HEK293 (cell line): ENCODE measurements around the gene PEAK3.

ENCODE experiments used
- GLIS2 ChIP-seq: fragments of 450-650 bp; formaldehyde crosslinking; IDR thresholded peaks from 2 replicates; pipeline ENCODE4 v1.5.1; 2016; ENCODE audit warnings: missing biosample characterization, missing genetic modification characterization
- OSR2 ChIP-seq: fragments of 450-650 bp; formaldehyde crosslinking; IDR thresholded peaks from 2 replicates; pipeline ENCODE4 v1.5.1; 2016; ENCODE audit warnings: missing biosample characterization, missing genetic modification characterization
- REPIN1 ChIP-seq: fragments of 450-650 bp; formaldehyde crosslinking; IDR thresholded peaks from 2 replicates; pipeline ENCODE4 v1.5.1; 2017; ENCODE audit warnings: missing biosample characterization, missing genetic modification characterization, low read depth
- SALL2 ChIP-seq: fragments of 450-650 bp; formaldehyde crosslinking; IDR thresholded peaks from 2 replicates; pipeline ENCODE4 v1.5.0; 2017; ENCODE audit warnings: missing biosample characterization, mild to moderate bottlenecking, missing genetic modification characterization, borderline replicate concordance
- ZNF114 ChIP-seq: fragments of 450-650 bp; formaldehyde crosslinking; IDR thresholded peaks from 2 replicates; pipeline ENCODE4 v1.5.0; 2017; ENCODE audit warnings: missing biosample characterization, missing genetic modification characterization
- ZNF214 ChIP-seq: fragments of 450-650 bp; formaldehyde crosslinking; IDR thresholded peaks from 2 replicates; pipeline ENCODE4 v1.5.1; 2017; ENCODE audit warnings: missing biosample characterization, mild to moderate bottlenecking, missing genetic modification characterization, borderline replicate concordance
- ZNF266 ChIP-seq: fragments of 450-650 bp; formaldehyde crosslinking; IDR thresholded peaks from 2 replicates; pipeline ENCODE4 v1.5.1; 2016; ENCODE audit warnings: missing biosample characterization, missing genetic modification characterization, low read depth
- ZNF354C ChIP-seq: fragments of 450-650 bp; formaldehyde crosslinking; IDR thresholded peaks from 2 replicates; pipeline ENCODE4 v1.5.1; 2016; ENCODE audit warnings: missing biosample characterization, missing genetic modification characterization, low read depth, borderline replicate concordance
- ZNF416 ChIP-seq: fragments of 450-650 bp; formaldehyde crosslinking; IDR thresholded peaks from 2 replicates; pipeline ENCODE4 v1.5.1; 2016; ENCODE audit warnings: missing biosample characterization, missing genetic modification characterization
- ZNF514 ChIP-seq: fragments of 450-650 bp; formaldehyde crosslinking; IDR thresholded peaks from 2 replicates; pipeline ENCODE4 v1.5.1; 2016; ENCODE audit warnings: missing biosample characterization, missing genetic modification characterization
- ZNF558 ChIP-seq: fragments of 450-650 bp; formaldehyde crosslinking; IDR thresholded peaks from 2 replicates; pipeline ENCODE4 v1.5.1; 2016; ENCODE audit warnings: missing biosample characterization, missing genetic modification characterization
- ZNF585B ChIP-seq: fragments of 450-650 bp; formaldehyde crosslinking; IDR thresholded peaks from 2 replicates; pipeline ENCODE4 v1.5.1; 2016; ENCODE audit warnings: missing biosample characterization, missing genetic modification characterization
- ZNF654 ChIP-seq: fragments of 450-650 bp; formaldehyde crosslinking; IDR thresholded peaks from 2 replicates; pipeline ENCODE4 v1.5.1; 2016; ENCODE audit warnings: low read depth, missing biosample characterization, missing genetic modification characterization
- ZNF701 ChIP-seq: fragments of 450-650 bp; formaldehyde crosslinking; IDR thresholded peaks from 2 replicates; pipeline ENCODE4 v1.5.1; 2016; ENCODE audit warnings: missing biosample characterization, missing genetic modification characterization
- ZSCAN23 ChIP-seq: fragments of 450-650 bp; formaldehyde crosslinking; IDR thresholded peaks from 2 replicates; pipeline ENCODE4 v1.5.1; 2016; ENCODE audit warnings: missing biosample characterization, missing genetic modification characterization
- ZXDB ChIP-seq: fragments of 450-650 bp; formaldehyde crosslinking; IDR thresholded peaks from 2 replicates; pipeline ENCODE4 v1.5.1; 2016; ENCODE audit warnings: missing biosample characterization, missing genetic modification characterization
- TF ChIP-seq, protein P1 (sequence below): fragments of 450-650 bp; formaldehyde crosslinking; conservative IDR thresholded peaks from 2 replicates; pipeline ENCODE4 v1.5.1; 2016; ENCODE audit warnings: low read depth, missing biosample characterization, missing genetic modification characterization
- TF ChIP-seq, protein P2 (sequence below): fragments of 450-650 bp; formaldehyde crosslinking; IDR thresholded peaks from 2 replicates; pipeline ENCODE4 v1.5.1; 2017; ENCODE audit warnings: missing biosample characterization, missing genetic modification characterization
- TF ChIP-seq, protein P3 (sequence below): fragments of 450-650 bp; formaldehyde crosslinking; IDR thresholded peaks from 2 replicates; pipeline ENCODE4 v1.5.1; 2016; ENCODE audit warnings: missing biosample characterization, missing genetic modification characterization
- TF ChIP-seq, protein P4 (sequence below): fragments of 450-650 bp; formaldehyde crosslinking; IDR thresholded peaks from 2 replicates; pipeline ENCODE4 v1.5.1; 2017; ENCODE audit warnings: missing biosample characterization, missing genetic modification characterization
- TF ChIP-seq, protein P5 (sequence below): fragments of 450-650 bp; formaldehyde crosslinking; IDR thresholded peaks from 2 replicates; pipeline ENCODE4 v1.5.1; 2017; ENCODE audit warnings: missing biosample characterization, missing genetic modification characterization
- TF ChIP-seq, protein P6 (sequence below): fragments of 450-650 bp; formaldehyde crosslinking; IDR thresholded peaks from 2 replicates; pipeline ENCODE4 v1.5.1; 2016; ENCODE audit warnings: missing biosample characterization, missing genetic modification characterization

The PEAK3 gene

DNA sequence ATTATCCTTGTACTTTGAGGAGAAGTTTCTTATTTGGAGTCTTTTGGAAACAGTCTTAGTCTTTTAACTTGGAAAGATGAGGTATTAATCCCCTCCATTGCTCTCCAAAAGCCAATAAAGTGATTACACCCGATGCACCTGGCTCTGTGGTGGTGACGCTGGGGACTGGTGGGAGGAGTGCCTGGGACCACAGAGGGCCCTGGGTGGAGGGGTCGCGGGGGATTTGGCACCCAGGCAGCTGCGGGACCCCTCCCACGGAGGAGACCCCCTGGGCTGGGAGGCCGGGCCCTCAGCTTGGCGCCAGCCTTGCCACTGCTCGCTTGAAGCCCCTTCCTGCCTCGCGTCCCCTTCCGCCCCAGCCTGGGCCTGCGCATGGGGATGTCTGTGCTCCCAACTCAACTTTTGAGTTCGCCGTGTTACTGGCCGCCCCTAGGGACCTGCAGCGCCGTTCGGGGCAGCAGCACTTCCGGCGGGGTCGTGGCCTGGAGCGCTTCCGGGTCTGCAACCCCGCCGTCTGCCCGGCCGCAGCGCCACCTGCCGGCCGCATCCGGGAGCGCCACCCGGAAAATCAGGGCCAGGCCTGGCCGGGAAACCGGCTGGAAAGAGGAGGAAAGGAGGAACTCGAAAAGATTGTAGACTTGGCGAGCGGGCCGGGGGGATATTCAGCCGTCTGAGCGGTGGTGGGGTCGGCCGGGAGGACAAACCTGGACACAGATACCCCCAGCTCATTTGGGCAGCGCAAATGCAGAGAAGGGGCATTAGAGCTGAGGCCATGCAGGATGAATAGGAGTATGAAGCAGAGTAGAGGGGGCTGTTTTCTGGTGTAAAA lies 8.4 kb downstream of the PEAK3 start (continued):
- TF ChIP-seq, protein P1, sequence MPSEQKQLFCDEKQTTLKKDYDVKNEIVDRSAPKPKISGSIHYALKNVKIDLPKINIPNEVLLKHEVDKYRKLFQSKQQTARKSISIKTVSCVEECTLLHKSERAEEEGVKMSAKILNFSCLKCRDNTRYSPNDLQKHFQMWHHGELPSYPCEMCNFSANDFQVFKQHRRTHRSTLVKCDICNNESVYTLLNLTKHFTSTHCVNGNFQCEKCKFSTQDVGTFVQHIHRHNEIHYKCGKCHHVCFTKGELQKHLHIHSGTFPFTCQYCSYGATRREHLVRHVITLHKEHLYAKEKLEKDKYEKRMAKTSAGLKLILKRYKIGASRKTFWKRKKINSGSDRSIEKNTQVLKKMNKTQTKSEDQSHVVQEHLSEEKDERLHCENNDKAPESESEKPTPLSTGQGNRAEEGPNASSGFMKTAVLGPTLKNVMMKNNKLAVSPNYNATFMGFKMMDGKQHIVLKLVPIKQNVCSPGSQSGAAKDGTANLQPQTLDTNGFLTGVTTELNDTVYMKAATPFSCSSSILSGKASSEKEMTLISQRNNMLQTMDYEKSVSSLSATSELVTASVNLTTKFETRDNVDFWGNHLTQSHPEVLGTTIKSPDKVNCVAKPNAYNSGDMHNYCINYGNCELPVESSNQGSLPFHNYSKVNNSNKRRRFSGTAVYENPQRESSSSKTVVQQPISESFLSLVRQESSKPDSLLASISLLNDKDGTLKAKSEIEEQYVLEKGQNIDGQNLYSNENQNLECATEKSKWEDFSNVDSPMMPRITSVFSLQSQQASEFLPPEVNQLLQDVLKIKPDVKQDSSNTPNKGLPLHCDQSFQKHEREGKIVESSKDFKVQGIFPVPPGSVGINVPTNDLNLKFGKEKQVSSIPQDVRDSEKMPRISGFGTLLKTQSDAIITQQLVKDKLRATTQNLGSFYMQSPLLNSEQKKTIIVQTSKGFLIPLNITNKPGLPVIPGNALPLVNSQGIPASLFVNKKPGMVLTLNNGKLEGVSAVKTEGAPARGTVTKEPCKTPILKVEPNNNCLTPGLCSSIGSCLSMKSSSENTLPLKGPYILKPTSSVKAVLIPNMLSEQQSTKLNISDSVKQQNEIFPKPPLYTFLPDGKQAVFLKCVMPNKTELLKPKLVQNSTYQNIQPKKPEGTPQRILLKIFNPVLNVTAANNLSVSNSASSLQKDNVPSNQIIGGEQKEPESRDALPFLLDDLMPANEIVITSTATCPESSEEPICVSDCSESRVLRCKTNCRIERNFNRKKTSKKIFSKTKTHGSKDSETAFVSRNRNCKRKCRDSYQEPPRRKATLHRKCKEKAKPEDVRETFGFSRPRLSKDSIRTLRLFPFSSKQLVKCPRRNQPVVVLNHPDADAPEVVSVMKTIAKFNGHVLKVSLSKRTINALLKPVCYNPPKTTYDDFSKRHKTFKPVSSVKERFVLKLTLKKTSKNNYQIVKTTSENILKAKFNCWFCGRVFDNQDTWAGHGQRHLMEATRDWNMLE, result peak; percentile 70
- TF ChIP-seq ZXDB (tag by site-specific recombination) (peak; percentile 74), ZNF266 (tag by site-specific recombination) (no peak), ZNF558 (tag by site-specific recombination) (no peak), ZNF416 (tag by site-specific recombination) (no peak), OSR2 (peak; percentile 19), ZSCAN23 (tag by site-specific recombination) (no peak), ZNF114 (tag by site-specific recombination) (no peak), ZNF214 (no peak), GLIS2 (tag by site-specific recombination) (peak; percentile 97), SALL2 (no peak), ZNF354C (tag by site-specific recombination) (no peak), ZNF701 (tag by site-specific recombination) (no peak), ZNF514 (tag by site-specific recombination) (no peak), ZNF654 (tag by site-specific recombination) (peak; percentile 38), REPIN1 (tag by site-specific recombination) (no peak; the same call in 1 of the 2 replicates), ZNF585B (no peak)
- TF ChIP-seq, protein P2, sequence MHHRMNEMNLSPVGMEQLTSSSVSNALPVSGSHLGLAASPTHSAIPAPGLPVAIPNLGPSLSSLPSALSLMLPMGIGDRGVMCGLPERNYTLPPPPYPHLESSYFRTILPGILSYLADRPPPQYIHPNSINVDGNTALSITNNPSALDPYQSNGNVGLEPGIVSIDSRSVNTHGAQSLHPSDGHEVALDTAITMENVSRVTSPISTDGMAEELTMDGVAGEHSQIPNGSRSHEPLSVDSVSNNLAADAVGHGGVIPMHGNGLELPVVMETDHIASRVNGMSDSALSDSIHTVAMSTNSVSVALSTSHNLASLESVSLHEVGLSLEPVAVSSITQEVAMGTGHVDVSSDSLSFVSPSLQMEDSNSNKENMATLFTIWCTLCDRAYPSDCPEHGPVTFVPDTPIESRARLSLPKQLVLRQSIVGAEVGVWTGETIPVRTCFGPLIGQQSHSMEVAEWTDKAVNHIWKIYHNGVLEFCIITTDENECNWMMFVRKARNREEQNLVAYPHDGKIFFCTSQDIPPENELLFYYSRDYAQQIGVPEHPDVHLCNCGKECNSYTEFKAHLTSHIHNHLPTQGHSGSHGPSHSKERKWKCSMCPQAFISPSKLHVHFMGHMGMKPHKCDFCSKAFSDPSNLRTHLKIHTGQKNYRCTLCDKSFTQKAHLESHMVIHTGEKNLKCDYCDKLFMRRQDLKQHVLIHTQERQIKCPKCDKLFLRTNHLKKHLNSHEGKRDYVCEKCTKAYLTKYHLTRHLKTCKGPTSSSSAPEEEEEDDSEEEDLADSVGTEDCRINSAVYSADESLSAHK (tag by site-specific recombination), result no peak
- TF ChIP-seq, protein P3, sequence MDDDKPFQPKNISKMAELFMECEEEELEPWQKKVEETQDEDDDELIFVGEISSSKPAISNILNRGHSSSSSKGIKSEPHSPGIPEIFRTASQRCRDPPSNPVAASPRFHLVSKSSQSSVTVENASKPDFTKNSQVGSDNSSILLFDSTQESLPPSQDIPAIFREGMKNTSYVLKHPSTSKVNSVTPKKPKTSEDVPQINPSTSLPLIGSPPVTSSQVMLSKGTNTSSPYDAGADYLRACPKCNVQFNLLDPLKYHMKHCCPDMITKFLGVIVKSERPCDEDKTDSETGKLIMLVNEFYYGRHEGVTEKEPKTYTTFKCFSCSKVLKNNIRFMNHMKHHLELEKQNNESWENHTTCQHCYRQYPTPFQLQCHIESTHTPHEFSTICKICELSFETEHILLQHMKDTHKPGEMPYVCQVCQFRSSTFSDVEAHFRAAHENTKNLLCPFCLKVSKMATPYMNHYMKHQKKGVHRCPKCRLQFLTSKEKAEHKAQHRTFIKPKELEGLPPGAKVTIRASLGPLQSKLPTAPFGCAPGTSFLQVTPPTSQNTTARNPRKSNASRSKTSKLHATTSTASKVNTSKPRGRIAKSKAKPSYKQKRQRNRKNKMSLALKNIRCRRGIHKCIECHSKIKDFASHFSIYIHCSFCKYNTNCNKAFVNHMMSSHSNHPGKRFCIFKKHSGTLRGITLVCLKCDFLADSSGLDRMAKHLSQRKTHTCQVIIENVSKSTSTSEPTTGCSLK (tag by site-specific recombination), result no peak
- TF ChIP-seq, protein P4, sequence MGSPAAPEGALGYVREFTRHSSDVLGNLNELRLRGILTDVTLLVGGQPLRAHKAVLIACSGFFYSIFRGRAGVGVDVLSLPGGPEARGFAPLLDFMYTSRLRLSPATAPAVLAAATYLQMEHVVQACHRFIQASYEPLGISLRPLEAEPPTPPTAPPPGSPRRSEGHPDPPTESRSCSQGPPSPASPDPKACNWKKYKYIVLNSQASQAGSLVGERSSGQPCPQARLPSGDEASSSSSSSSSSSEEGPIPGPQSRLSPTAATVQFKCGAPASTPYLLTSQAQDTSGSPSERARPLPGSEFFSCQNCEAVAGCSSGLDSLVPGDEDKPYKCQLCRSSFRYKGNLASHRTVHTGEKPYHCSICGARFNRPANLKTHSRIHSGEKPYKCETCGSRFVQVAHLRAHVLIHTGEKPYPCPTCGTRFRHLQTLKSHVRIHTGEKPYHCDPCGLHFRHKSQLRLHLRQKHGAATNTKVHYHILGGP (tag by site-specific recombination), result no peak
- TF ChIP-seq, protein P5, sequence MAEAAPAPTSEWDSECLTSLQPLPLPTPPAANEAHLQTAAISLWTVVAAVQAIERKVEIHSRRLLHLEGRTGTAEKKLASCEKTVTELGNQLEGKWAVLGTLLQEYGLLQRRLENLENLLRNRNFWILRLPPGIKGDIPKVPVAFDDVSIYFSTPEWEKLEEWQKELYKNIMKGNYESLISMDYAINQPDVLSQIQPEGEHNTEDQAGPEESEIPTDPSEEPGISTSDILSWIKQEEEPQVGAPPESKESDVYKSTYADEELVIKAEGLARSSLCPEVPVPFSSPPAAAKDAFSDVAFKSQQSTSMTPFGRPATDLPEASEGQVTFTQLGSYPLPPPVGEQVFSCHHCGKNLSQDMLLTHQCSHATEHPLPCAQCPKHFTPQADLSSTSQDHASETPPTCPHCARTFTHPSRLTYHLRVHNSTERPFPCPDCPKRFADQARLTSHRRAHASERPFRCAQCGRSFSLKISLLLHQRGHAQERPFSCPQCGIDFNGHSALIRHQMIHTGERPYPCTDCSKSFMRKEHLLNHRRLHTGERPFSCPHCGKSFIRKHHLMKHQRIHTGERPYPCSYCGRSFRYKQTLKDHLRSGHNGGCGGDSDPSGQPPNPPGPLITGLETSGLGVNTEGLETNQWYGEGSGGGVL (tag by site-specific recombination), result peak; percentile 30; the same call in 1 of the 2 replicates
- TF ChIP-seq, protein P6, sequence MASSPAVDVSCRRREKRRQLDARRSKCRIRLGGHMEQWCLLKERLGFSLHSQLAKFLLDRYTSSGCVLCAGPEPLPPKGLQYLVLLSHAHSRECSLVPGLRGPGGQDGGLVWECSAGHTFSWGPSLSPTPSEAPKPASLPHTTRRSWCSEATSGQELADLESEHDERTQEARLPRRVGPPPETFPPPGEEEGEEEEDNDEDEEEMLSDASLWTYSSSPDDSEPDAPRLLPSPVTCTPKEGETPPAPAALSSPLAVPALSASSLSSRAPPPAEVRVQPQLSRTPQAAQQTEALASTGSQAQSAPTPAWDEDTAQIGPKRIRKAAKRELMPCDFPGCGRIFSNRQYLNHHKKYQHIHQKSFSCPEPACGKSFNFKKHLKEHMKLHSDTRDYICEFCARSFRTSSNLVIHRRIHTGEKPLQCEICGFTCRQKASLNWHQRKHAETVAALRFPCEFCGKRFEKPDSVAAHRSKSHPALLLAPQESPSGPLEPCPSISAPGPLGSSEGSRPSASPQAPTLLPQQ, result peak; percentile 77
